HG03196 (cell line): ENCODE results near the gene CYFIP1.

Experiments
- ATAC-seq: cut with Tn5 transposase; IDR thresholded peaks from one replicate; pipeline ENCODE4 v1.9.1; 2021; ENCODE audit not compliant: unreplicated experiment

CYFIP1 gene

DNA sequence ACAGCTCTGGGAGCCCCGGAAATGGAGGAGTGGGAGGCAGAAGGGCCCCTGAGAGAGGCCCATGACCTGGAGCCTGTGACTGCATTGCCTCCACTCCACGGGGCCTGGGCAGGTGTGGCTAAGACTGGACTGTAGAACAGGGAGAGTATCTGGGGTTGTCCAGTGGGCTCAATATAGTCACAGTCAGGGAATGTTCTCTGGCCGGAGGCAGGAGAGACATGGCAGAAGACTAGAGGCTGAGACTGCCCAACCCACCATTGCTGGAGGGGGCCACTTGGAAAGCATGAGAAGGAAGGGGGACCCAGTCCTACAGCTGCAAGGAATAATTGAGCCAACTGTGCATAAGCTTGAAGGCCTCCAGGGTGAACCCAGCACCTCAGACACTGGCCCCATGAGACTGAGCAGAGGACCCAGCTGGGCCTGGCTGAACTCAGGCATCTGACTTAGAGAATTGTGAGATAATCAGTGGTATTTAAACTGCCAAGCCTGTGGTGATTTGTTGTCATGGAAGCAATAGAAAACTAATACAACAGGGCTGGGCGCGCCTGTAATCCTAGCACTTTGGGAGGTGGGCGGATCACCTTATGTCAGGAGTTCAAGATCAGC lies 108.6 kb downstream of the CYFIP1 start:
- no peak for ATAC-seq

DNA sequence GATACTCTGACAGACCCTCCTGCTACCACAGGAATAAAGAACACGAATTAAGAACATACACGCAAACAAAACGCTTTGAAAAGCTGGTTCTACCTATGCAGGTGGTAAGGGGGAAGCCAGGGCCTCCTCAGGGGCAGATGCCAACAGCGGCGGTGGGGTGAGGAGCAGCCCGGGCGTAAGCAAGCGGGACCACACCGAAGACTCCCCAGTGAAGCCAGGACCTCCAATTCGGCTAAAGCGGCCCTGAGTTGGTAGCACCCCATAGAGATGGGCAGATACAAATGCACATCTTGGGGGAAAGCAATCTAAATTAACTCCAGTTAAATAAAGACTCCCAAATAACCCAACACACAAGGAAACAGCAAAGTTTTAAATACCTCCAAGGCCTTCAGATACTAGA lies 109.3 kb downstream of the CYFIP1 start:
- no peak for ATAC-seq

DNA sequence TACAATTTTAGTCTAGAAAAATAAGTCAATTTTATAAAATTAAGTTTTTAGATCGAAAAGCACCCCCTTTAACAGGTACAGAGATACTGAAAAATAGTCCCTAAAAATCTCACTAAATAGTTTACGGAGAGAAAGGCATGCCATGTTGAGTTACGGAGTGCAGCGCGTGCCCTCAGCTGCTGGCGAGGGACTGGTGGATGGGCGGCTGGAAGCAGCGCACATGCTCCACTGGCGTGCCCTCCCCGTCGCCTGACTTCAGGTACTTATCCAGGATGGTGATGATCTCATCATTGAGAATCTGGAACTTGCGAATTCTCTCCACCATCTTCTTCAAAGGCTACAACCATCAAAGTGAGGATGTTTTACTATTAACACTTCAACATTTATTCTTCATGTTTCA lies 110.3 kb downstream of the CYFIP1 start:
- ATAC-seq, result no peak

DNA sequence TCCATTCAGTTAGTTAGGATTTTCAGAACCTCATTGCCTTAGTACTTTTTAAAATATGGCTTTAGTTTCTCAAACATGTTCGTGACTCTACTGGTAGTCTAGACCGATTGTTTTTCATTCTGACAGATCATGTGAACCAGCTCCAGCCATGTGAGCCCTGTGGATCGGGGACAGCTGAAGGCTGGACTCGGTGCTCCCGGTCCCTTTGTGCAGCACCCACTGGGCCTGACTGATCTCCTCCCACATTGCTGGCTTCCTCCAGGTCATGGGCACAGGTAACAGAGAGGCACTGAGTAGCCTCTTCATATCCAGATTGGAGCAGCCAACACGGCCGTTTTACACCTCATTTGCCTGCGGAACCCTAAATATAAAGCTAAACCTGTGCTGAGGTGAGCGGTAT lies 111.2 kb downstream of the CYFIP1 start:
- ATAC-seq, result no peak

DNA sequence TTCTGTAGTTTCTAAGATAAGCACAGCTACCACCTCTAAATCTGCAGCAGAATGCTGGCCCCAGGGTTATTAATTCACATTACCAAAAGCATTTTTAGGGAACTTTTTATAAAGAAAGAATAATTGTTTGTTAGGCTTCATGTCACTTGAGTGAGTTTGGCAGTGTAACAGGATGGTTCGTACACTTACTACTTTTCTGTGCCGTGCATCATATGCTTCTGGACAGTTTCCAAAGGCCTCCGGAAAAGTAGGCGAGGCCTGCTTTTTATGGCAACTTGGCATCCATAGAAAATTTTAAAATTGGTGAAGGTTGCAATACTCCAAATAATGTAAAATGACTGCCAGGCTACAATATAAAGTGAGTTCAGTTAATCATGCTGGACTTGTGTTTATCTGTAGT lies 111.7 kb downstream of the CYFIP1 start:
- ATAC-seq, result no peak

DNA sequence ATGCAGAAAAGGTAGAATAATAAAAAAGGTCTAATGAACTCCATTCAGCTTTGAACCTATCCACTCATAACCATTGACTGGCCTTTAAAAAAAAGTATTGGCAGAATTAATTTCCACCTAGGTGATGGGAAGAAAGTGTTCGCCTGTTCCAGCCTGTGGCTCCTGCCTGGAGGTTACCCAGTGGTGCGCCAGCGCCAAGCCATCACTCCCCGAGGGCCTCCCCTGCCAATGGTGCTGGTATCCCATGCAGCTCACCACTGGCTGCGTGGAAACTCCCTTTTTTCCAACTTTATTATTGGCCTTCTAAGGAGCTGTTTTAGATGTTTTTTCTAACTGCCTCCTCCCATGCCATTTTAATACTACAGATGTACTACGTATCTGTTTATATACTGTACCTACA lies 112.3 kb downstream of the CYFIP1 start:
- no peak for ATAC-seq

DNA sequence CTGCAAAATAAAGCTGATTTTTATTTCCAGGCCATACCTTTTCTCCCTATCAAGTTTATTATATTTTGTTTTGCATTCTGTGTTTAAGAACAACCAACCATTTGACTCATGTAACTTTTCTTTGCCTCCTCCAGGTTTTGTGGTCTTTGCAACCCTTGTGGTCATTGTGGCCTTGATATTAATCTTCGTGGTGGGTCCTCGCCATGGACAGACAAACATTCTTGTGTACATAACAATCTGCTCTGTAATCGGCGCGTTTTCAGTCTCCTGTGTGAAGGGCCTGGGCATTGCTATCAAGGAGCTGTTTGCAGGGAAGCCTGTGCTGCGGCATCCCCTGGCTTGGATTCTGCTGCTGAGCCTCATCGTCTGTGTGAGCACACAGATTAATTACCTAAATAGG lies 114.1 kb downstream of the CYFIP1 start:
- ATAC-seq, result no peak

DNA sequence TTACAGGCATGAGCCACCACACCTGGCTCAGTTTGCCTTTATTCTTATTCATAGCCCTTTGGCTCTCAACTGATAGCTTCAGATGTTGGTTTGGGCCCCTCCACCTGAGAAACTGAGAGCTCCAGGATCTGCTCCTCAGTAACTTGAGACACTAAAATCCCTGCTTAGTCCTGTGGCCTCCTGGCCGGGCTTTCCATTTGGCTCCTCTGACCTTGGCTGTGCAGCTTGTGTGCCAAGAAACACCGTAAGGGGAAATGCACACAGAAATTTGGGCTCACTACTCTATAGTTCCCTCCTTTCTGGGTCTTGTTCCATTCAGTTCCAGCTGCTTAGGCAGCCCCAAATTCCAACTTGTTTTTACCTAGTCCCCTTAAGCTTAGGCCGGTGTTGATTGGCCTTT lies 116.8 kb downstream of the CYFIP1 start:
- ATAC-seq, result no peak

DNA sequence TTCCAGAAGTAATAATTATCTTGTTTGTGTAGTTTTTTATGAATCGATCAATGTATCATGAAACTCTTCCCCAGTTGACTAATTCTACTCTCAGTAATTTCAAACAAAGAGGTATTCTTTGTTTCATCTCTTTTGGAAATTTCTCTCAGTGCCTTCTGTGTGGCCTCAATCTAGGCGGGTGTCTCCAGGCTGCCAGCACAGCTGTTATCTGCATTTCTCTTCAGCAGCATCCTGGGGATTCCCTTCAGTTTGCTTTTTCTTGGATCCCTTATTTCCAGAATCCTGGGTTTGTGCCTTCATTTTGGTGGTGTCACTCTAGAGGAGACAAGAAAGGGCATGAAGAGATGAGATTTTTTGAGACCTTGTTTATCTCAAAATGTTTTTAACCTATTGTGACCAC lies 119.0 kb downstream of the CYFIP1 start:
- ATAC-seq, result no peak

DNA sequence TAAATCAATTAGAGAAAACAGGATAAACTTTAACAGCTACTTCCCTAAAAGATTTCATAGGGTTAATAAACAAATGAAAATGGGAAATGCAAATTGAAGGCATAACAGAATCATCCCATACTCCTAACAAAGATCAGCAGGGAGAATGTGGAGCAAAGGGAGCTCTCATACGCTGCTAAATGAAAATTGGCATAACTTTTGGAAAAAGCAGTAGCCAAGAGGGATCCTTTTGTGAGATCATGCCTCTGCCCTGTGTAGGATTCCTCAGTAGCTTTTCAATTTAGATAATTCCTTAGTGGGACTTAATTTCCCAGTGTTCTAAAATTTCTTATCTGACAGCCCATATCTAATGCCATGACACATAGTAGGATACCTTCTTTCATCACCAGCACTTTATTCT lies 123.5 kb downstream of the CYFIP1 start:
- no peak for ATAC-seq

DNA sequence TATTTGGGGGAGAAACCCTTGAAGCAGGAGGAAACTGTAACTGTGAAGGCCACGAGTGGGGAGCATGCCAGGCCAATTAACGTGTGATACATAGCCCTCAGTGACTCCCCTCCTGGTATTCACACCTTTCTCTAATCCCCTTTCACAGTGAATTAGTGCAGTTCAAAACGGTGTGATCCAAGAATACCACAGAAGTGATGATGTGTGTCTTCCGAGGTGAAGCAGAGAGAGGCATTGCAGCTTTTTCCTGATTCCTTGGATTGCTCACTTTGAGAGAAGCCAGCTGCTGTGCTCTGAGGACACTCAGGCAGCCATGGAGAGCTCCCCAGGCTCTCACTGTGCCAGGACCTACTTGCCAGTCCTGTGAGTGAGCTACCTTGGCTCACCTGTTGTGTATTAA lies 124.4 kb downstream of the CYFIP1 start:
- no peak for ATAC-seq

DNA sequence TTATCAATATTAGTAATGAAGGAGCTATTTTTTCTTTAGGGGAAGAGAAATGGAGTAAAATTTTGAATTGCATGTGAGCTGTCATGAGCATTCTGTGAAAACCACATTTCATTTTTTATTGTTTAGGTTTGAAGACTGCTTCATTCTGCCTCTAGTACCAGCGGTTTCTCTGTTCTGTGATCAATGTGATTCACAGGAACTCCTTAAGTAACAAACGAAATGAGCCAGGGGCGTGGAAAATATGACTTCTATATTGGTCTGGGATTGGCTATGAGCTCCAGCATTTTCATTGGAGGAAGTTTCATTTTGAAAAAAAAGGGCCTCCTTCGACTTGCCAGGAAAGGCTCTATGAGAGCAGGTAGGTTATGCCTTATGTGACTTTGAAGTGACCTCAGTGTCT lies 128.7 kb downstream of the CYFIP1 start:
- no peak for ATAC-seq

DNA sequence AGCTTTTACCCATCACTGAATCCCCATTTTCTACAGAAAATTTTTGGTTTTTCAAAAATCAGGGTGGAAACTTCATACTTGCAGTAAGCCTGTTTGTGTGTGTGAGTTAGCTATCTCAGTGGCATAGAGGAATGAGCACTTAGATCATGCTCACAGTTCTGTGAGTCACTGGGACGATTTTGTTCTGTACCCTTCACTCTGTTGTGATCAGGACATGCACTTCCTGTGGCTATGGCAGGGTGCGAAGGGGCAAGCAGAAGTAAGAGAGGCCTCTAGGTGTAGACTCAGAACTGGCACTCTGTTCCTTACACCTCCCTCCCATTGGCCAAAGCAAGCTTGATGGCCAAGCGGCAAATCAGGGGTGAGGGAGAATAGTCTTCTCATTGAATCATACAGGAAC lies 130.1 kb downstream of the CYFIP1 start:
- no peak for ATAC-seq

DNA sequence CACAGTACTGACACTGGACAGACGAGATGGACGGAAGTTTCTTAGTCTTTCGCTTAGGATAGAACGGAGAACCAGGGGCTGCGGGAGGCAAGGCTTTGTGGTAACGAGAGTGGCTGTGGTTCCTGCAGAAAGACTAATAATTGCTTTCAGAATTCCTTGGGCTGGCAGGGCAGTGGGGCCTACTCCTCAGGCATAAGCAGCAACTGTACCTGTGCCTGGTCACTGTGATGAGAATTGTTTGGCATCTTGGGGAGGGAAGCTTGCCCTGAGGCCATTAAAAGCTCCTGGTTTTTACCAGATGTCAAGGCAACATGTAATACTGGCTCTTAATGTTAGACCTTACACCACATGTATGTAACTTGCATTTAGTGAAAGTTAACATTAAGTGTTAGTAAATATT lies 134.1 kb downstream of the CYFIP1 start:
- ATAC-seq, result no peak

DNA sequence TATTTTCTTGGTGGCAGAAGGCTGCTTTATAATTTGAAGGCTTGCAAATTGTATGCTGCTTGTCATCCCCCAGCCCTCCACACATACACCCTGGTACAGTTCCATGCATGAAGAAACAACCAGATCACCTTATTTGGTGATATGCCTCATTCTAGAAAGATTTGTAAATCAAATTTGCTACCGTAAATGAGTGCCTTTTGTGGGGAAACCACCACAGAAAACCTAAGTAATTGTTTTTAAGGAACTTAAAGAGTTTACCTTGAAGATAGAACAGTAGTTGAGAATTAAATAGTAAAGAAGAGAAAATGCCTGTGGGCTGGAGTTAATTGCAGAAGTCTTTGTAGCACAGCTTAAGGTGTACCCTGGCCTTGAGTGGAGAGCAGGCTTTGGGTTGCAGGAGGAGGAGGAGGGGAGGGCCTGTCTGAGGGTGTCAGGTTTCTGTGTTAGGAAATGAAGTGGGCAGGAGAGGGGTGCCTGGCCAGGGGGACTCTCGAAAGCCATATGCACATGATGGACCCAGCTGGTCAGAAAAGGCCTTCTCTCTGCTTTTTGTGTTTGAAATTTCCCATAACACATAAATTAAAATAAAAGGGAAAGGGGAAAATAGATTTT lies 134.8 kb downstream of the CYFIP1 start:
- no peak for ATAC-seq

DNA sequence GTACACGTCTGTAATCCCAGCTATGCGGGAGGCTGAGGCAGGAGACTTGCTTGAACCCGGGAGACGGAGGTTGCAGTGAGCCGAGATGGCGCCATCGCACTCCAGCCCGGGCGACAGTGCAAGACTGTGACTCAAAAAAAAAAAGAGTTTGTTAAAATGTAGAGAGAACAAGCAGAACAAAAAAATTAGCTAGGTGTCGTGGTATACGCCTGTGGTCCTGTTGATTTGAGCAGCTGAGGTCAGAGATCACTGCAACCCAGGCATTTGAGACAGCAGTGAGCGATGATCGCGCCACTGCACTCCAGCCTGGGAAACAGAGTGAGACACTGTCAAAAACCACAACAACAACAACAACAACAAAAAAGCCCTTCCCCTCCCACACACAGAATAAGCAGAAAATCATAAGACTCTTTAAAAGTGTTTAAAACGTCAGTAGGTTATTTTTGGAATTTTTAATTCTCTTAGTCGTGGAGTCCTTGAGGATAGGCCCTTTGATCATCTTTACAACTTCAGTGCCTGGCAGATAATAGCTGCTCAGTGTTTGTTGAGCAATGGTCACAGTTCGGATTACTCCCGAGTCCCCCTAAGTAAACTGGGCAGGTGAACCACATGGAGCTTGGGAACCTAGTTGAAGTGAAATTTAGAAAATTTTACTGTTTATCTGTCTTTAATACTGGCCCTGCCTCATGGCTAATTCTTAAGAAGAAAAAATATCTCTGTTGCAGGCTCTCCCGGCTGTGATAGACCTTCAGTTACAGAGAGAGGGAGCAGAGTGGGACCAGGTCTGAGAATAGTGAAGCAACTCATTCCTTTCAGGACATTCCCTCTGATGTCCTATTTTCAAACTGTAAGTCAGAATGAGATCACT lies 135.5 kb downstream of the CYFIP1 start:
- ATAC-seq, result no peak

DNA sequence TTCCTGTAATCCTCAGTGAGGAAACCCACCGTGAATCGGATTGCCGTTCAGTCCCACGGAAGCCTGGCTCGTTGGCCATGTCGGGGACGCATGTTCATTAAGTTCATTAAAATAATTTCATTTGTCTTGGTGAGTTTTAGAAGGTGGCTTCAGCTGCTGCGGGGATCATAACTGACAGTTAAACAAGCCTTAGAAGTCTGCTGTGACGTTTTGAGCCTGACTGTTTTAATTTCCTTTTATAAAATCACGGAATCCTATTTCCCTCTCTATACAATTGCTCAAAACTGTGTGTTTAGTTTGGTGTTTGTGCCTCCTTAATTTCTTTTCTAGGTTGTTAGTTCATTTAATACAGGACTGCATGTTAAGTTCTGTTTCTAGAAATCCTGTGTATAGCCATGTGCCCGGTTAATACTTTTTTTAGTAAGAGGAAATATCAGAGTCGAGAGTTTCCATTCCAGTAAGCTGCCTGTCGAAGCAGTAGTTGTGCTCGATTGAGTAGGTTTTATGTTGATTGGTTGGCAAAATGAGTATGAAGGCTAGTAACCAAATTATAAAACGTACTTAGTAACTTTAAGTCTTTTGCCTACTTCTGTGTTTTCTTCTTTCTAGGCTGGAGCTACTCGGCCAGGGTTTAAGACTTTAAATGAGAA lies 141.0 kb downstream of the CYFIP1 start:
- peak; percentile 3 for ATAC-seq

DNA sequence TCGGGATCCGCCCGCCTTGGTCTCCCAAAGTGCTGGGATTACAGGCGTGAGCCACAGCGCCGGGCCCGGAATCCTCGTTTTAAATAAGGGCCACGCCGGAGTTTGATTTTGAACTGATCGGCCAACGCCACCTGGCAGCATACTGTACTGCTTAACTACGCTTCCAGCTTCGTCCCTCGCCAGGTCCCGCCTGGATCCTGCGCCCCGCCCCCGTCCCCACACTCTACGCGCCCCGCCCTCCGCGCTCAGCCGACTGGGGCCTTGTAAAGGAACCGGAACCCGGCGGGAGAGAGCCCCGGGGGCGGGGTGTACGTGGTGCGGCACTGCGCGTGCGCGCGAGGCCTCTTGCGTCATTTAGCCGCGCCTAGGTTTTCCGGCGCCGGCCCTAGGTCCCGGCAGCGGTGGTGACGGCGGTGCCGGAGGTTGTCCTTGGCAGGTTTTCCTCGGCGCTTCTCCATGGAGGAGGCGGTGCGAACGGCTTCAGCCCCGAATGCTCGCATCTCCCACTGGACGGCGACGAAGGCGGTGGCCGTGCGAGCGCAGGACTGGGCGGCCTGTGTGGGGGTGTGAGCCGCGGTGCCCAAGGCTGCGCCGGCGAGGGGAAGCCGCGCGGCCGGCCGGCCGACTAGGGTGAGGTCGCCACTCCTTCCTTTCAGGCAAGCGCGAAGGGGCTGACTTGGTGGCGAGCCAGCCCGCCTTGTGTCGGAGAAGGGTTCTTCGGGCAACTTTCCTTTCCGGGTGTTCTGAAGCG lies 141.7 kb downstream of the CYFIP1 start, which contains the start of gene NIPA2:
Gene NIPA2, plus strand, starts transcription at position 375 of the 751 bp plus-strand sequence. CDS start 13,066 bp downstream, outside the sequence.
- peak; percentile 79 for ATAC-seq

DNA sequence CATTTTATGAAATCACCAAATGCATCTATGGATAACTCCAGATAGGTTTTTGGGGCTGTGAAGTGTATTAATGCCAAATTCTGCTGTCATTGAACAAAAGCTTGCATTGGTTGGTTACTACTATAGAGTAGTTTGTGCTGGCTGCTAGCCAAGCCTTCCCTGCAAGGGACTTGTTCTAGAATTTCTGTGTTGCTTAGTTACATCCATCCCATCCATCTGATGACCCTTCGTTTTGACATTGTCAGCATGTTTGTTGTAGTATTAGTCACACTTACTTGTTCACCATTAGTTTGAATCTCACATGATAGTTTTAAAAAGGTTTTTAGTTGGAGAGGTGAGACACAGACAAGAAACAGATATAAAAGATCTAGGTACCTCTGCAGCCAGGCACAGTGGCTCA lies 148.7 kb downstream of the CYFIP1 start:
- no peak for ATAC-seq

DNA sequence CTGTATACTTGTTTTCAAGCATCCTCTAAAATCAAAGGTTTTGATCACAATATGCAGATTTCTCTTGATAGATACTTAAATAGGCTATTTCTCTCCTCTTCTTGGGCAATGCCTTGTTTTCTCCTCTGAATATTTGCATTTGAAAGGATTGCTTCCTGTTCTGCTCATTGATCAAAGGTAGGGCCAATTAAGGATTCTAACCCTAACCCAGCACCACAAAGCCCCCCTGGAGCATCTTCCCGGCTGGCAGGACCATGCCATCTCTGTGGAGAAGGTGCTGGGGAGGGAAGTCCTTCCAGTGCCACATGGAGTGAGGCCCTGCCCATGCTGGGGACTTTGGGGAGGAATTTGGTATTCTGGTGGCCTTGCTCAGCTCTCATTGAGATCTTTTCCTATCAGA lies 153.0 kb downstream of the CYFIP1 start:
- no peak for ATAC-seq
